ENCODE data around the gene TGFB3.

Gene TGFB3

DNA sequence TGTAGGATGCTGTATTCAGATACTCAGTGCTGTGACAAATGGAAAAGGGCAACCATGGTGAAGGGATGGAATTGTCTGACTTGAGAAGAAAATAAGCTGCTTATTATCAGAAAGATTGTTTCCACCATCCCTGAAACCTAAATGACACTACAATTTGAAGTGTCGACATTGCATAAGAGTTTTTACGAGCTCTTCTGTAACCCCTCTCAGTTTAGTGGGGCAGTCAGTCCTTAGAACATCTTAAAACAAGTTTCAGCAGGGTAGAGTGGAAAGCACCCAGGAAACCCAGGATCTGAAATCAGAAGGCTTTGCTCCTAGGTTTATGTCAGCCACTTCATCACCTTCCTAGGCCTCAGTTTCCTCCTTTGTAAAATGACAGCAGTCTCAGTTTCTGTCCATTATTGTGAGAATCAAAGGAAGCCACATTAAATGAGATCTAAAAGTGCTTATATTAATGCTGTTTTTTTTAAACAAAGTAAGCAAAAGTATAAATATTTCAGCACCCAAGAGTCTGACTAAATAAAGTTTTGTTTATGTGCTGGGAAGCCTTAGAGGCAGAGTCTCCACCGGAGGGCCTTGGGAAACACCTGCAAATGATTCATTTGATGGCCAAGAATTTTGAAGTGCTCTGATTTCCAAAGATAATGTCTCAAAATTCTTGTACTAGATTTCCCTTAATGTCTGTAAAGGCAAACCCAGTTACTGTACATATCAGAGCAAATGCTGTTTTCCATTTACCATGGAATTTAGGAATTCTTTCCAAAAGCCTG lies 5.6 kb upstream of the TGFB3 start:
- no peak for DNase-seq (ENCODE audit: low read depth in 2 of 2, low spot score in 1 of 2)

- no peak for DNase-seq (ENCODE audit: low read depth in 2 of 2, low spot score in 1 of 2)
These were observed 4.6 kb upstream of the TGFB3 start for GRCh38 chr14:75986439-75986765.

DNA sequence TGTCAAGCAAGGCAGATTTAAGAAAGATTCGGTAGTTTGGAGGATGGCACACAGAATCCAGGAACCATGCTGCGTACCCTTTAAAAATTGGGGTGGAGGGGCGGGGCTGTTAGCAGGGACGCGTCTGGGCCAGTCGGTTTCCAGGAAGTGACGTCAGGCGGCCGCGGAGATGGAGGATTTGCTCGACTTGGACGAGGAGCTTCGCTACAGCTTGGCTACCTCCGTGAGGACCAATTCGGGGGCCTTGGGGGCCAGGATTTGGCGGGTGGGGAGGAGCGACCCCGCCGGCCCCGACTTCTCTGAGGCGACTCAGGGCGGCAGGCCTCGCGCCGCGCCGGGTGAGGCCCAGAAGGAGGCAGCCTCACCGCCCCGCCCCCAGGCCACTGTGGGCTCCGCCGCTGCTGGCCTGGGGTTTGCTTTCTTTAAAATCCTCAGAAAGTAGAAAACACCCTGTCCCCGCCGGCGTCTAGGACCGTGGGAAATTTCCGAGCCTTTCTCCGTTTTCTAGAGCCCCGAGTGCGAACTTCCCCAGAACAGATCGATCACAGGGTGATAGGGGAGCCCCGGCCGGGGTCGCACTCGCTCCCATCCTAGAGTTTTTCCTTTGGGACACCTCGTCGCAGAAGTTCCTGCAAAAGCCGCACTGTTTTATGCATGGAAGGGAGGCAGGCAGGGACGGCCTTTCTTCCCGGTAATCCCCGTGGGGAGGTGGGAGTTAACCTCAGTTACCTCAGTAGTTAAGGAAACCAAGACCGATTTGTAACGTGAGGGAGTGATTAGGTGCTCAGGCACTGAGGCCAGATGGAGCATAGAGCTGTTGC lies 4.0 kb upstream of the TGFB3 start, which contains the start of gene IFT43:
IFT43 (plus strand) TSS at position 146 of the 821 bp plus-strand sequence; CDS start at position 170, 24 bp downstream.
- peak; percentile 84 to 93 for DNase-seq (ENCODE audit: low read depth in 2 of 2, low spot score in 1 of 2)

GRCh38 chr14:75984674-75985073 lies 2.9 kb upstream of the TGFB3 start:
- DNase-seq (ENCODE audit: low read depth in 2 of 2, low spot score in 1 of 2), result no peak

GRCh38 chr14:75983019-75983358 lies 1.2 kb upstream of the TGFB3 start:
- DNase-seq (ENCODE audit: low read depth in 2 of 2, low spot score in 1 of 2), result no peak

GRCh38 chr14:75982266-75983018 lies 647 bp upstream of the TGFB3 start:
- DNase-seq (ENCODE audit: low read depth in 2 of 2, low spot score in 1 of 2), result peak; percentile 49 to 59

DNA sequence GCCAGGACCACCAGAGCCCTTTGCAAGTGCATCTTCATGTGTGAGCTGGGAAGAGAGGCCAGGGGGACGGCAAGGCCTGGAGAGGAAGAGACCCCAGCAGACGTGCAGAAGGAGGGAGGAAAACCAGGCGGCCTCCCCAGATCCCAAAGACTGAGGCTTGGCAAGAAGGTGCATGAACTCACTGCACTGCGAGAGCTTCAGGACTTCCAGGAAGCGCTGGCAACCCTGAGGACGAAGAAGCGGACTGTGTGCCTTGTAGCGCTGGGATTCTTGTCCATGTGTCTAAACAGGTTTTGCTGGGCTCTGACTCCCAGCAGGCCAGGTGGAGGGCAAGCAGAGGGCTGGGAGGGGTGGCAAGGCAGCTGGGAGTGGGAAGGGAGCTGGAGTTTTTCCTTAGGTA lies 939 bp downstream of the TGFB3 start:
- no peak for DNase-seq (ENCODE audit: low read depth in 2 of 2, low spot score in 1 of 2)

- no peak for DNase-seq (ENCODE audit: low read depth in 2 of 2, low spot score in 1 of 2)
These were observed 1.9 kb downstream of the TGFB3 start for GRCh38 chr14:75979648-75980565.

DNA sequence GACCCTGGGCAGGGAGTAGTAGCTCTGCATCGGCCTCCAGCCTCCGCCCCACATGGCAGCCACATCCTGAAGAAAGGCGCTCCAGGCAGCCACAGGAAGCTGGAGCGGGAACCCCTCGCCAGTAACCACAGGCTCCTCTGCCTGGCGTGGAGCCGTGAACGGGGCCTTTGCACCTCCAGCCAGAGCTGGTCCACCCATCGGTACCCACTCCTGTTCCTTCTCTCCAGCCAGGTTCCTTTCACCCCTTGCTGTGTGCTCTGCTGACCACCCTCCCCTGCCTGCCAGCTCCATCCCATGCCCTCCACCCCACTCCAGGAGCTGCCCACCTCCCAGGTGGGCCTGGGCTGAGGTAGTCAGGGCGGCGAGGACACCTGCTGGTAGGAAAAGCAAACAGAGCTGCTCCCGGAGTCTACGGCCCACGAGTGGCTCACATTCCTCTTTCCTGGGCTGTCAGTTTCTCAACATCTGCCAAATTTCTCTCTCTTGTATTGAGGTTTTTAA lies 2.7 kb downstream of the TGFB3 start:
- DNase-seq (ENCODE audit: low read depth in 2 of 2, low spot score in 1 of 2), result no peak

GRCh38 chr14:75978249-75978731 lies 3.5 kb downstream of the TGFB3 start:
- DNase-seq (ENCODE audit: low read depth in 2 of 2, low spot score in 1 of 2), result no peak

- DNase-seq (ENCODE audit: low read depth in 2 of 2, low spot score in 1 of 2), result no peak
These were observed 4.2 kb downstream of the TGFB3 start for GRCh38 chr14:75977582-75977943.

DNA sequence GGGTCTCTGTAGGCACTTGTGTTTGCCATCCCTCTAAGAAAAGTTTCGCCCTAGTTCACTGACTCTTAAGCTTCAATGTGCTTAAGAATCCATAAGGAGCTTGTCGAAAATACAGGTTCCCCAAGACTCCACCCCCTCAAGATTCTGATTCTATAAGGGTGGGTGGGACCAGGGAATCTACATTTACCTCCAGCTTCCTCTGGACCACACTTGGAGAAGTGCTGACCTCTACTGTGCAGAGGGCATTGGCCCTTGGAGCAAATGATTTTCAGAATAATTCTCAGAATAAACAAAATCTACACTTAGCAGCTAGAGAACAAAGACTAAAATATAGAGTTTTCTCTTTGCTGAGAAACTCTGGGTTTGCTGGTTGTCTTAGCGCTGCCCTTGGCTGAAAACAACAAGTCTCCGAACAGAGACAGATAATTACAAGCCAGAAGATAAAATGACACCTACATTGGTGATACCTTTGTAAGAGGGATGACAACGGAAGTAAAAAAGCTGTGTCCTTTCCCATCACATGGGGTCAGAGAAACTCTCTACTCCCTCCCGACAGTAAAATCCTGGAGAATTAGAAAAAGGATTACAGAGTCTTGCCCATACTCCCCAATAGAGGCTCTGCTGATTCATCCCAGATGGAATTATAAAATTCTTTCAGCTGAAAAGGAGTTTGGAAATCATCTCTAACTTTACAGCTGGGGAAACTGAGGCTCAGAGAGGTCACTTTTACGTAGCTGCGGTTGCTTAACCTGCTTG lies 4.8 kb downstream of the TGFB3 start:
- no peak for DNase-seq (ENCODE audit: low read depth in 2 of 2, low spot score in 1 of 2)

DNA sequence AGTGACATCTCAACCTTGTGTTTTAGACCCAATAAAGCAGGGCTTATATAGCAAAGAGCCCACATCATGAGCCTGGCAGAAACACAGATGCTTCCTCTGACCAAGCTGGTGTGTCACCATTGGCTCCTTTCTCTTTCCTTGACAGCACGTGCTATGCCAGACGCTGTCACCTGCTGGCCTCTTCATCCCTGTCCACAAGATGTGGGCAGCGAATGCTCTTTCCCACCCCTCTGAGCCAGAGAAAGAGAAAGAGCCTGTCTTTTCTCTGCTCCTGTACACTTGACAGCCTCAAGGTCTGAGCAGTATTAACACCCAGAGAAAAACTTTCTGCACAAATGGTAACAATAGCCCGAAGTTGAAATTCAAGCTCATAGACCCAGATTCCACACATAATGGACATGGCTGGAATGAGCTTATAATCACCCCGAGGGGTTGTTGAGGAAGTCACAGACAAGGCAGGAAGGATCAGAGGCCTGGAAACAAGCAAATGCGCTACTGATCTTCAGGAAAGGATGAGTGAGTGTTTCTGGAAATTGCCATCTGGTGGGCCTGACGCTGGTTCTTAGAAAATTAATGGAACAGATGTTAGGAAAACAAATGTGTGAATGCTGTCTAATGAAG lies 8.9 kb downstream of the TGFB3 start:
- no peak for DNase-seq (ENCODE audit: low read depth in 2 of 2, low spot score in 1 of 2)

GRCh38 chr14:75971509-75971908 lies 10.3 kb downstream of the TGFB3 start:
- no peak for DNase-seq (ENCODE audit: low read depth in 2 of 2, low spot score in 1 of 2)

DNA sequence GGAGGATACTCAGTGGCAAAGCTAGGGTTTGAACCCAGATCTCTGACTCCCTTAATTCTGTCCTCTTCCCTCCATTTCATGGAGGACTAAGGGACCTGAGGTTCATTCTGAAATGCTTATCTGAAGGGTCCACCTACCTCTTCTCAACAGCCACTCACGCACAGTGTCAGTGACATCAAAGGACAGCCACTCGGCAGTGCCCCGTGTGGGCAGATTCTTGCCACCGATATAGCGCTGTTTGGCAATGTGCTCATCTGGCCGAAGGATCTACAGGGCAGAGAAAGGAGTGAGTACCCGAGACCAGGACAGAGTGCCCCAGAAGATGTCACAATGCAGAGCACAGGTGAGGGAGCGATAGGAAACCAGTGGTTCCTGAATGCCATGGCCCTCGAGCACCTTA lies 10.8 kb downstream of the TGFB3 start:
- DNase-seq (ENCODE audit: low read depth in 2 of 2, low spot score in 1 of 2), result no peak

- no peak for DNase-seq (ENCODE audit: low read depth in 2 of 2, low spot score in 1 of 2)
These were observed 11.9 kb downstream of the TGFB3 start for GRCh38 chr14:75969891-75970290.

- no peak for DNase-seq (ENCODE audit: low read depth in 2 of 2, low spot score in 1 of 2)
These were observed 12.7 kb downstream of the TGFB3 start for GRCh38 chr14:75969126-75969525.

DNA sequence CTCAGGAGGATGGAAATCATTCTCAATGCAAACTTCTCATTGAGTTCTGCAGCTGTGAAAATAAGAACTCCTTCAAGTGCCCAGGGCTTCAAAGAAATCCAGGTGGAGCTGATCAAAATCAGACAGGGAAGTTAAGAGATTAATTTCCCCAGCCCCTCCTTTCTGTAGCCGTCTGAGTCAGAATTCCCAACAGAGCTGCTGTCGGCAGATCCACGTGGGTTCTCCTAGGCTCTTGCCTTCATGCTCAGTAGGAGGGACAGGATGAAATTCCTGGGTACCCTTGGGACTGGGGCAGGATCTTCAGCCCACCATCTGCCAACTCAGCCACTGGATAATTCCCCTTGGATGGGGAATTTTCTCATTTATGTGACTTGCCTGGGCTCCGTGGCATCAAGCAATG lies 13.3 kb downstream of the TGFB3 start:
- no peak for DNase-seq (ENCODE audit: low read depth in 2 of 2, low spot score in 1 of 2)

- DNase-seq (ENCODE audit: low read depth in 2 of 2, low spot score in 1 of 2), result no peak
These were observed 13.9 kb downstream of the TGFB3 start for GRCh38 chr14:75967866-75968265.
